Common myeloid progenitor, CD34-positive (primary cell): ENCODE measurements around the gene TMEM43.
"Not testable (repeated sequence)": the region's sequence is repeated elsewhere in the genome, so short reads cannot be mapped to it uniquely, and the experiment has no call there.

Source experiments
- CTCF ChIA-PET: fragments of 350-600 bp; sonication (Branson Sonifier 250); formaldehyde crosslinking; loops from one replicate; lab custom pipeline; 2021; ENCODE audit warnings: antibody characterized with exemption; lab: Charles Lee
- POLR2A ChIA-PET: fragments of 350-600 bp; sonication (Branson Sonifier 250); formaldehyde crosslinking; loops from one replicate; lab custom pipeline; 2021; ENCODE audit warnings: antibody characterized with exemption; lab: Charles Lee
- DNase-seq, 3 donors: peaks; one replicate each; pipeline versions ENCODE4 v3.0.0 to v3.0.0-alpha.2; 2013
- H3K27ac ChIP-seq, 2 experiments: 1 replicate in 1 of 2; 2 replicates in 1 of 2; pipeline ENCODE4 v1.7.0; 2013; ENCODE audit warnings: inconsistent platforms in 2 of 2, low read length in 2 of 2, mild to moderate bottlenecking in 2 of 2, low read depth in 1 of 2, moderate library complexity in 1 of 2; ENCODE audit not compliant: severe bottlenecking in 2 of 2, insufficient read depth in 1 of 2, poor library complexity in 1 of 2
- H3K27me3 ChIP-seq, 5 experiments: replicated peaks in 2 of 5; 1 replicate in 3 of 5; 2 replicates in 2 of 5; pipeline versions ENCODE4 v1.6.1 to v1.7.0; 2013; ENCODE audit warnings: low read length in 4 of 5, mild to moderate bottlenecking in 2 of 5, moderate library complexity in 2 of 5, inconsistent platforms in 1 of 5; ENCODE audit not compliant: insufficient read depth in 5 of 5, control insufficient read depth in 4 of 5
- H3K36me3 ChIP-seq, 4 experiments: 1 replicate in 2 of 4; 2 replicates in 2 of 4; pipeline versions ENCODE4 v1.6.1 to v1.7.0; 2013; ENCODE audit warnings: low read length in 3 of 4, control low read depth in 1 of 4, mild to moderate bottlenecking in 1 of 4; ENCODE audit not compliant: control insufficient read depth in 4 of 4, insufficient read depth in 4 of 4
- H3K4me1 ChIP-seq, 4 experiments: 1 replicate in 3 of 4; 2 replicates in 1 of 4; pipeline versions ENCODE4 v1.6.1 to v1.7.1; 2013; ENCODE audit warnings: low read length in 3 of 4, mild to moderate bottlenecking in 3 of 4, control low read depth in 1 of 4, inconsistent platforms in 1 of 4, moderate library complexity in 1 of 4; ENCODE audit not compliant: control insufficient read depth in 4 of 4, insufficient read depth in 4 of 4; ENCODE audit errors: control extremely low read depth in 1 of 4
- H3K4me3 ChIP-seq, 7 experiments: 1 replicate in 4 of 7; 2 replicates in 3 of 7; pipeline versions ENCODE4 v1.5.1 to v1.7.0; 2013; ENCODE audit warnings: mild to moderate bottlenecking in 7 of 7, low read length in 6 of 7, moderate library complexity in 6 of 7, inconsistent platforms in 2 of 7, low read depth in 2 of 7, control low read depth in 1 of 7; ENCODE audit not compliant: insufficient read depth in 4 of 7, control insufficient read depth in 1 of 7; ENCODE audit errors: extremely low read depth in 1 of 7
- H3K9me3 ChIP-seq, 5 experiments: 1 replicate in 4 of 5; 2 replicates in 1 of 5; pipeline versions ENCODE4 v1.6.1 to v1.7.1; 2013; ENCODE audit warnings: low read length in 4 of 5, mild to moderate bottlenecking in 2 of 5, inconsistent platforms in 1 of 5, low read depth in 1 of 5, moderate library complexity in 1 of 5; ENCODE audit not compliant: control insufficient read depth in 4 of 5, insufficient read depth in 2 of 5; ENCODE audit errors: control extremely low read depth in 1 of 5
- WGBS: methylation state at CpG from one replicate; pipeline ENCODE4 v1.1.5; 2013; ENCODE audit not compliant: insufficient coverage; 5-methylcytosine and 5-hydroxymethylcytosine counted together

TMEM43 gene

DNA sequence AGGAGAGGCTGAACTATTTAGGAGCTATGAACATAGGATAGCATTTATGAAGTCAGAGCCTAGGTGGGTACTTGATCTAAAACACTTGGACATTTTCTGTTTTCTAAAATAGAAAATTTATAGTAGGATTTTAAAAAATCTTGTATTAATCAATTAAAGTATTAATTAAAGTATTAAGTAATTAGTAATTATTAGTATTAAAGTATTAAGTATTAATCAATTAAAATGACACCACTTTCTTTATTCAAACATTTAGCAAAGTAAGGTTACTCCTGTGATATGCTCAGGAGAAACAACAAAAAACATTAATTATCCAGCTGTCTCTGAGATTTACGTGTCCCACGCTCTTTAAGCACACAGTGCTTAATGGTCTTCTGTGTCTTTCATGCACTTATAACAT lies 32.4 kb upstream of the TMEM43 start:
- Histone ChIP-seq H3K36me3 (no peaks in the 10 kb centered on the region), H3K4me1 (no peaks in the 10 kb centered on the region), H3K4me3 (no peak overlapping the region), H3K9me3 (peaks cover 0 to 13% (median 5%) of the 10 kb centered on the region in 5 experiments), H3K27ac (no peak overlapping the region), H3K27me3 (peaks cover 0 to 8% (median 0%) of the 10 kb centered on the region in 5 experiments)
- no CpG with 5 or more reads among the region's 2 CpGs for WGBS
- DNase-seq, result no peak
- CTCF ChIA-PET, result no interaction called here
- POLR2A ChIA-PET, result no interaction called here

GRCh38 chr3:14093831-14094230 lies 31.0 kb upstream of the TMEM43 start:
- H3K27ac ChIP-seq, result no peak overlapping the region
- ChIA-PET CTCF (interaction anchor here (1.3 kb wide), 1 partner anchor 8 kb away, joined by 3 read pairs; no protein-coding TSS in a partner anchor), POLR2A (no interaction called here)
- H3K36me3 ChIP-seq, result no peaks in the 10 kb centered on the region
- H3K9me3 ChIP-seq, result peaks cover 0 to 11% (median 1%) of the 10 kb centered on the region in 5 experiments
- no peak for DNase-seq
- H3K4me3 ChIP-seq, result no peak overlapping the region
- H3K4me1 ChIP-seq, result no peaks in the 10 kb centered on the region
- H3K27me3 ChIP-seq, result peaks cover 0 to 8% (median 0%) of the 10 kb centered on the region in 5 experiments

GRCh38 chr3:14096742-14097141 lies 28.1 kb upstream of the TMEM43 start:
- H3K36me3 ChIP-seq, result no peaks in the 10 kb centered on the region
- H3K27ac ChIP-seq, result no peak overlapping the region
- H3K4me3 ChIP-seq, result no peak overlapping the region
- peaks cover 0 to 6% (median 1%) of the 10 kb centered on the region in 5 experiments for H3K9me3 ChIP-seq
- CTCF ChIA-PET, result no interaction called here
- H3K4me1 ChIP-seq, result no peaks in the 10 kb centered on the region
- no peak for DNase-seq
- peaks cover 0 to 10% (median 0%) of the 10 kb centered on the region in 5 experiments for H3K27me3 ChIP-seq
- WGBS, result 100% methylated on average over 1 of the region's 3 CpGs
- POLR2A ChIA-PET, result no interaction called here

DNA sequence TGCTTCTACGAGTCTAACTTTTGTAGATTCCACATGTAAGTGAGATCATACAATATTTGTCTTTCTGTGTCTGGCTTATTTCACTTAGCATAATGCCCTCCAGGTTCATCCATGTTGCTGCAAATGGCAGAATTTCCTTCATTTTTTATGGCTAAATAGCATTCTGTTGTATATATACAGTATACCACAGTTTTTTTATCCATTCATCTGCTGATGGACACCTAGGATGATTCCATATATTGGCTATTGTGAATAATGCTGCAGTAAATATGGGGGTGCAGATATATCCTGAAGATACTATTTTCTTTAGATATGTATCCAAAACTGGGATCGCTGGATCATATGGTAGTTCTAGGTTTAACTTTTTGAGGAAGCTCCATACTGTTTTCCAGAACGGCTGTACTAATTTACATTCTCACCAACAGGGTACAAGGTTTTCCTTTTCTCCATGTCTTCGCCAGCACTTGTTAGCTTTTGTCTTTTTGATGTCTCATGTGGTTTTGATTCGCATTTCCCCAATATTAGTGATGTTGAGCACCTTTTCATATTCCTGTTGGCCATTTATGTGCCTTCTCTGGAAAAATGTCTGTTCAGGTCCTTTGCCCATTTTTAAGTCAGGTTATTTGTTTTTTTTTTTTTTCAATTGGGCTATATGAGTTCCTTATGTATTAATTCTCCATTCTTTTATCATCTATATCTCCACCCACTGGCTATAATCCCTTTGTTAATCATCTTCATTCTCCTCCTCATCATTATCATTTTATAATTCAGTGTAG lies 27.0 kb upstream of the TMEM43 start:
- DNase-seq, result no peak
- H3K36me3 ChIP-seq, result no peaks in the 10 kb centered on the region
- H3K9me3 ChIP-seq, result peaks cover 0 to 6% (median 1%) of the 10 kb centered on the region in 5 experiments
- WGBS, result 80% methylated on average over 1 of the region's 5 CpGs
- no peak overlapping the region for H3K4me3 ChIP-seq
- H3K27ac ChIP-seq, result no peak overlapping the region
- ChIA-PET CTCF (no interaction called here), POLR2A (no interaction called here)
- no peaks in the 10 kb centered on the region for H3K4me1 ChIP-seq
- H3K27me3 ChIP-seq, result peaks cover 0 to 10% (median 0%) of the 10 kb centered on the region in 5 experiments

DNA sequence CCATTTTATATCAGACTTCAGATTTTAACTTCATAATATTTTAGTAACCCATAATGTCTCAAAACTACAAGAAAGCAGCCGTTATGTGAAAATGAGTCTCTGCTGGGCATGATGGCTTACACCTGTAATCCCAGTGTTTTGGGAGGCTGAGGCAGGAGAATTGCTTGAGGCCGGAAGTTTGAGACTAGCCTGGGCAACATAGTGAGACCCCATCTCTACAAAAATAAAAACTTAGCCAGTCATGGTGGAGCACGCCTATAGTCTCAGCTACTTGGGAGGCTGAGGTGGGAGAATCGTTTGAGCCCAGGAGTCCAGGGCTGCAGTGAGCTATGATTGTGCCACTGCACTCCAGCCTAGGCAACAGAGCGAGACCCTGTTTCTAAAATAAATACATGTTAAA lies 15.0 kb upstream of the TMEM43 start:
- POLR2A ChIA-PET, H3K27ac ChIP-seq, DNase-seq, H3K4me3 ChIP-seq, H3K9me3 ChIP-seq, H3K4me1 ChIP-seq, H3K27me3 ChIP-seq: not testable (repeated sequence)
- 100% methylated on average over 4 of the region's 5 CpGs for WGBS
- CTCF ChIA-PET, result interaction anchor here (1.3 kb wide), 1 partner anchor 213 kb away, joined by 4 read pairs; no protein-coding TSS in a partner anchor
- peaks cover 2 to 39% (median 27%) of the 10 kb centered on the region in 4 experiments for H3K36me3 ChIP-seq

DNA sequence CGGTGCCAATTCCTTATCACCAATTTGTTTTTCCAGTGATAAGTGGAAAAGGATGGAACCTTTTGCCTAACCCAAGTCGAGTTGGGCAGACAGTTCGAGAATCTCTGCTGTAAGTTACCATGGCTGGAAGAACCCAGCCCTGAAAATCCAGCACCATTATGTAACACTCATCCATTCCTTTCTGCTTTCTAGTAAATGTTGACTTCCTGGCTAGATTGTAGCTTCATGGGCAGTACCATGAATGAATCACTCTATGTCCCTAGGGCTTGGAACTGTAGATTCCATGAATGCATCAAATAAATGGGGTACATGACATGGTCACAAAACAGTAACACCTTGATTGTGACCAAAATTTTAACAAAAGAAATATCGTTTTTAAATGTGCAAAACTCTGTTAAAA lies 14.2 kb upstream of the TMEM43 start:
- 95% methylated on average over 3 of the region's 4 CpGs for WGBS
- Histone ChIP-seq H3K36me3 (peaks cover 2 to 47% (median 34%) of the 10 kb centered on the region in 4 experiments), H3K27ac (no peak overlapping the region), H3K4me1 (no peaks in the 10 kb centered on the region), H3K9me3 (no peaks in the 10 kb centered on the region), H3K4me3 (no peak overlapping the region), H3K27me3 (no peaks in the 10 kb centered on the region)
- DNase-seq, result no peak
- ChIA-PET CTCF (interaction anchor here (1.9 kb wide), 1 partner anchor 214 kb away, joined by 7 read pairs; no protein-coding TSS in a partner anchor), POLR2A (no interaction called here)

DNA sequence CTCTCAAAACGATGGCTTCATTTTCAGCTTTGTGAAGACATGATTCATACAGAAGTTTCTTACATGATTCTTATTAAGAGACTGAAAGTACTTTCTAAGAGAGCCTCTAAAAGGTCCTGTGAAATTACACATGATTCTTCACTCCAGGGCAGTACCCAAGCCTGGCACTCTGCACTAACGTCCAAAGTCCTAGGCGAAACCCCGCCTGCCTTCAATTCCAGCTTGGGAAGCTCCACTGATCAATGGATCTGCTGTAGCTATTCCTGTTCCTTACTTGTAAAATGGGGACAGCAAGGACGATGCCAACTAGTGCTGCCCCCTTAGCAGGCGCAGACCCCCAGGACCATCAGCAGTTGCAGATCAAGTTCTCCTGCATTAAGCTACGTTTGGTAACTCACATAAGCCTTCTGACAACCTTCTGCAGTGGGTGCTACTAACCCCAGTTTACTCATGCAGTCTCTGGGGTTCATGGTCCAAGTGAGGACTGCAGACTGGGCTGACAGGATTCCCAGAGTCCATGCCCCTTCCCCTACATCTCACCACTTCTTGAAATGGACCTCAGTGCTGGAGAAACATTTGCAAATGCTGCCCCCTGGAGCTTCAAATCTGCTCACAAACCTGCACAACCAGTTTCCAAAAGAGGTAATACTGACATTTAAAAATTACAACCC lies 10.8 kb upstream of the TMEM43 start:
- H3K36me3 ChIP-seq, result peaks cover 2 to 64% (median 46%) of the 10 kb centered on the region in 4 experiments

More for the DNA sequence above, 10.8 kb upstream of the TMEM43 start:
- Histone ChIP-seq H3K27me3 (no peaks in the 10 kb centered on the region), H3K4me1 (peaks cover 0 to 12% (median 8%) of the 10 kb centered on the region in 4 experiments), H3K27ac (no peak overlapping the region), H3K4me3 (no peak overlapping the region), H3K9me3 (no peaks in the 10 kb centered on the region)
- ChIA-PET CTCF (interaction anchor here (0.9 to 4.2 kb wide), 6 partner anchors 8 to 229 kb away, joined by 3 to 41 read pairs (median 4); no protein-coding TSS in a partner anchor), POLR2A (no interaction called here)
- 100% methylated on average over 7 of the region's 7 CpGs for WGBS
- DNase-seq, result peak in 1 of 3 donors; percentile 24
